SH-SY5Y (cell line): ENCODE results near the gene PRDM15.

Source experiments
- GATA2 ChIP-seq: IDR thresholded peaks from 2 replicates; pipeline ENCODE4 v1.6.1; 2011; ENCODE audit warnings: mild to moderate bottlenecking, low read depth, low read length
- GATA3 ChIP-seq: IDR thresholded peaks from 2 replicates; pipeline ENCODE4 v1.6.1; 2011; ENCODE audit warnings: low read depth, mild to moderate bottlenecking, low read length, moderate library complexity

PRDM15 gene

GRCh38 chr21:41852151-41852928, 26.8 kb downstream of the PRDM15 start:
- TF ChIP-seq GATA3: no peak
- TF ChIP-seq GATA2: no peak

DNA sequence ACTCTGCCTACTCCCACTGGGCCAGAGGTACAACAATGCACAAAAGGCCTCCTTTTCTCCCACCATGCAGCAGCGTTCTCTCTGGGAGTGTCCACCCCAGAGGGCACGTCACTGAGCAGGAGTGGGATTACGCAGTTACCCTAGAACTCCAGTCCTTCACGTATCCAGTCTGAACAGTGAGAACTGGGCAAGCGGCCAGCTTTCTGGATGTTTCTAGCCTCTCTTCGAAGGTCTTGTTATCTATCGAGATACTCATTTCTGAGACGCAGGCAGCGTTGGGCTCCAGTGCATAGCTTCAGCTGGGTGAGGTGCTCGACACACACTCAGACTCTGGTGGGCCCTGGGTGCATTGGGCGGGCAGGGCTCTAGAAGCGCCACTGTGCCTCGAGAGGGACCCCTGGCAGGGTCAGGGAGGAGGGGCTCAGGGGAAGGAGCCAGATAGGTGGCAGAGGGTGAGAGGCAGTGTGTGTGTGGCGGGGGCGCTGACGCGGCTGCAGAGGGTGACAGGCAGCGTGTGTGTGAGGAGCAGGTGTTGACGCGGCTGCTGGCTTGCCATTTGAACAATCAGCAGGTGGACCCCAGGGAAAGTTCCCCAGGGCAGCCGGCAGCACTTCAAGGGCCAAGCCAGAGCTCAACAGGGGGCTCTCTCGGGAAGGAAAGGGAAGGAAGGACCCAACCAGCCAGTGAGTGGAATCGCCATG, 27.9 kb downstream of the PRDM15 start:
- no peak for TF ChIP-seq GATA3
- TF ChIP-seq GATA2: no peak

DNA sequence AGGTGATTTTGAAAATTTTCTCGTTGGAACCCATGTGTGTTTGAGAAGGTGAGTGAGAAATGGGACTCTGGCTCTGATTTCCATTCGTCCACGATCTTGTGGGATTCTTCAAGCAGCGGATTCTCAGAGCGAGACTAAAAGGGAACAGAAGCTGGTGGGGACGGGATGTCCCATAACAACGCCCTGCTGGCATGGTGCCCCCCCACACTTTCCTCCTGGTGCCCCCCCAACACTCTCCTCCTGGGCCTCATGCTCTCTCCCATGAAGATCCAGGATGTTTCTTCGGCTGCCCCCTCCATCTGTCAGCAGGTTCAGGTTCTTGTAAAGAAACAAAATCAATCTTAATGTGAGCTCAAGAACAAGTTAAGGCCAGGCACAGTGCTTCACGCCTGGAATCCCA, 29.1 kb downstream of the PRDM15 start:
- TF ChIP-seq GATA2 (no peak), GATA3 (no peak)

DNA sequence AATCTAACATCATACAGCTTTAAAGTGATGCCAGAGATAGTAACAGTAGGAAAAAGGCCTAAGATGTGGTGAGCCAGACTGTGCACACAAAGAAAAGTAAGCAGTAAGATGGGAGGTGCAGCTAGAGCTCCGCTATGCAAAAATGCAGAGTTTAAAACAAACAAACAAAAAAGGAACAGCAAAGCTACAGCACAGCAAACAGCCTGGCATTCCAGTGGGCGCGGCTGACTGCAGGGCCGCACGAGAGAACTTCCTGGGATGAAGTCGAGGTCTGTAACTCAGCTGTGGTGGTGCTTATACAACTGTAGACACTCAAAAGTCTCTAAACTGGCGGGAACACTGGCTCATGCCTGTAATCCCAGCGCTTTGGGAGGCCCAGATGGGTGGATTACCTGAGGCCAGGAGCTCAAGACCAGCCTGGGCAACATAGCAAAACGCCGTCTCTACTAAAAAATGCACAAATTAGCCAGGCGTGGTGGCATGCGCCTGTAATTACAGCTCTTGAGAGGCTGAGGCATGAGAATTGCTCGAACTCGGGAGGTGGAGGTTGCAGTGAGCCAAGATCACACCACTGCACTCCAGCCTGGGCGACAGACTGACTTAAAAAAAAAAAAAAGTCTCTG, 30.1 kb downstream of the PRDM15 start:
- TF ChIP-seq GATA2 (no peak), GATA3 (no peak)

DNA sequence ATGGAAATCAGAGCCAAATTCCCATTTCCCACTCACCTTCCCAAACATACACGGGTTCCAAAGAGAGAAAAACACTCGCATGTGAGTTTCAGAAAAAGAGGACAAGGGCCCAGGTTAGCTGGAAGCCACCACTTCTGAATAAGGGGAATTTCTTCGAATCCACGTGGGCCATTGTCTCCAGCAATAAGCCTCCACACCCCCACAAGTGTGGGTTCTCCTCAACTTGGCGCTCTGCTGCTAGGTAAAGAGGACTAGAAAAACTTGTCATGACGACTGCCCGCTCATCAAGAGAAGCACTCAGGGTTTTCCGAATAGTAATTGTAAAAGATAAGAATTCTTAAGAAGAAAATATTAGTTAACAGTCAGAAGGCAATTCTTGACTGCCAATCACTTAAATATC, 30.6 kb downstream of the PRDM15 start:
- no peak for TF ChIP-seq GATA3
- TF ChIP-seq GATA2: no peak

GRCh38 chr21:41847066-41847804, 31.9 kb downstream of the PRDM15 start:
- no peak for TF ChIP-seq GATA2
- no peak for TF ChIP-seq GATA3

- TF ChIP-seq GATA3 (no peak), GATA2 (no peak)
Observed at GRCh38 chr21:41846536-41846935, 32.6 kb downstream of the PRDM15 start.

- no peak for TF ChIP-seq GATA2
- no peak for TF ChIP-seq GATA3
Observed at GRCh38 chr21:41846033-41846317, 33.2 kb downstream of the PRDM15 start.

DNA sequence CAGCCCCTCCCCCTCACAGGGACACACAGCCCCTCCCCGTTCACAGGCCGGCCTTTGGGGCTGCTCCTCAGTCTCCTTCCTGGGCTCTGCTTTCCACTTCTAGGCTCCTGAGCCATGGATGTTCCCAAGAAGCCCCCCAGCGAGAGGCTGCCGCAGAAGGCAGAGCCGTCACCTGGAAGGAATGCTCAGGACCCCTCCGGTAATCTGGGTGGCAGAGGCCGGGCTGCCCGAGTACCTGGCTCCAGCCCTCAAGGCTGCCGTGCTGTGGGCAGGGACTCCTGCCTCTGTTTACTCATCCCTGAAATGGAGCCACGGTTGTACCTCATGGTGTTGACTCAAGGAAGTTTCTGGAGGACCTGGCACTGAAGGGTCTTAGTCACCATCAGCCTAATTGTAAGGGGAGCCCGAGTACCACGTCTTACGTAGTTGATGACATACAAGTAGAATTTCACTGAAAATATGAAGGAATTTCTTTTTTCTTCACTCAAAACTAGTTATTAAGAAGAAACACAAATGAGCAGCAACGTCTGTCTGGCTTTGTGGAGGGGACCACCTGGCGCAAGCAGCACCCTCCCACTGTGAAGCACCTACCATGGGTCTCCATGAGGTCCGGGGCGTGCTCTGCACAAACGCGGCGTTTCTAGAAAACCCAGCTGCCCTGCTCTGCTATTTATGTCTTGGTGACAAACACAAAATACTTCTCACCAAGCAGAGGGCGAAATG, 33.7 kb downstream of the PRDM15 start:
- TF ChIP-seq GATA2: no peak
- TF ChIP-seq GATA3: no peak

DNA sequence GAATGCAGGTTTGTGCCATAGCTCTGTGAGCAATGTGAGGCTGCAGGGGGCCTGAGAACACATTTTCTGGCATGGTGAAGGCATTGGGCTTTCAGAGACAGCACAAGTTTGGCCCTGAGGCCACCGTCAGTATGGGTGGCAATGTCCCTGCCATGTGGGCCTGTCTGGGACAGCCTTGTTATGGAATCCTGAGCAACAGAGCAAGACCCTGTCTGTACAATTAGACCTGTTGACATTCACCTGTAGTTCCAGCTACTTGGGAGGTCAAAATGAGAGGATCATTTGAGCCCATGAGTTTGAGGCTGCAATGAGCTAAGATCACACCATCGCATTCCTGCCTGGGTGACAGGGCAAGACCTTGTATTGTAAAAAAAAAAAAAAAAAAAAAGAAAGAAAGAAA, 35.6 kb downstream of the PRDM15 start:
- TF ChIP-seq GATA3 (no peak), GATA2 (no peak)

- TF ChIP-seq GATA3 (no peak), GATA2 (no peak)
Observed at GRCh38 chr21:41840880-41841279, 38.3 kb downstream of the PRDM15 start.

DNA sequence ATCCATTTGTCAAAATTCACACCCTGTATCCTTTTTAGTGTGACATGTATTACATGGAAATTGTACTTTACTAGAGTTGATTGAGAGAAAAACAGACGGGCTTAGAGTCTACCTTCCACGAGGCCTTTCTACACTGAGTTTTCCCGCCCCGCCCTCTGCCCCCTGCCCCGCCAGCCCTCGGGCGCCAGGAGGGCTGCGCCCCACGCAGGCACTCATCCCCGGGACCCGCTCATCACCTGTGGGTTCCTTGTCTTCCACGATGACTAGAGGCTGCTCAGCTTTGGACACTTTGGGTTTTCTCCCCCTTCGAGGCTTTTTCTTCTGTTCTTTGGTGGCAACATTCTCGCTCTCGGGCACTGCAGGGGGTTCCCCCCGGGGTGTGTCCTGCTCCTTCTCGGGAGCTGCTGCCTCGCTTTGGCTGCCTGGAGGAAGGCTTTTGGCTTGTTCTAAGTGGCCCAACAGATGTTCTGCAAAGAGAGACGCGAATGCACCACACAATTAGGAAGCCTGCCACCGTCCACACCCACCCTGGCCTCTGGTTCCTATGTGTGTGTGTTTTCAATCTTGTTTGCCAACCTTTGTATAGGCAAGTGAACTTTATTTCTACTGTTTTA, 39.6 kb downstream of the PRDM15 start:
- TF ChIP-seq GATA2 (no peak), GATA3 (no peak)

DNA sequence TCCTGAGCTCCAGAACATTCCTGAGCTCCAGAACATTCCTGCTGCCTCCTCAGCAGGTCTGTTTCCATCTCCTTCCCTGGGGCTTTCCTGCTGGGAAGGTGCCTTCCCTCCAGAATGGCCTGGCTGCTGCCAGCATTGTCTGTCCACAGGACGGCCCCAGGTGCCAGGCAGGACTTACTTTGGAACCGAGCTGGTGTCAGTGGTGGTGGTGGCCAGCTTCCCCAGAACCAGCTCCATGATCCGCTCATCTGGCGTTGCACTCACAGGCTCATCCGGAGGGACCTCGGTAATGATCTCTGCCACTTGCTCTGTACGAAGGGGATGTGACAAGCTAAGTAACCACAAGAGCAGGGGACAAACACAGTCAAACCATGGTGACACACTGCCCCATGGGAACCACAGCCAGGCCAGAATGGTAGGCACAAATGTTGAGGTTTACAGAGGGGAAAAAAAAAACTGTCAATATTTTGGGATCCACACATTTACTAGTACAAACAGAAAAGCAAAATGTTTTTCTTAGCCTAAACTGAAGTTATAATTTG, 41.3 kb downstream of the PRDM15 start:
- no peak for TF ChIP-seq GATA2
- no peak for TF ChIP-seq GATA3
